AG04449 (cell line): ENCODE results near the gene MRPL2.

Experiments used
- CTCF ChIA-PET: fragments of 350-600 bp; formaldehyde crosslinking; extraction: SDS; loops from one replicate; lab custom pipeline; 2021; ENCODE audit warnings: antibody characterized with exemption; lab: Yijun Ruan, JAX
- POLR2A ChIA-PET: fragments of 400-600, 350-600 bp; formaldehyde crosslinking; extraction: SDS; loops from one replicate; lab custom pipeline; 2020; ENCODE audit warnings: antibody characterized with exemption, inconsistent platforms; lab: Yijun Ruan, JAX
- DNase-seq: peaks from one replicate; pipeline ENCODE4 v3.0.0-alpha.2; 2010; ENCODE audit warnings: low read depth, low spot score
- H3K4me3 ChIP-seq: 2 replicates; pipeline ENCODE4 v1.5.1; 2011; ENCODE audit warnings: low read depth, mild to moderate bottlenecking, control low read depth, low read length
- CTCF ChIP-seq: IDR thresholded peaks from one replicate; pipeline ENCODE4 v1.5.1; 2011; ENCODE audit warnings: mild to moderate bottlenecking, moderate library complexity, low read length, control low read depth, inconsistent platforms; ENCODE audit not compliant: insufficient read depth; ENCODE audit errors: missing control alignments

Gene MRPL2

DNA sequence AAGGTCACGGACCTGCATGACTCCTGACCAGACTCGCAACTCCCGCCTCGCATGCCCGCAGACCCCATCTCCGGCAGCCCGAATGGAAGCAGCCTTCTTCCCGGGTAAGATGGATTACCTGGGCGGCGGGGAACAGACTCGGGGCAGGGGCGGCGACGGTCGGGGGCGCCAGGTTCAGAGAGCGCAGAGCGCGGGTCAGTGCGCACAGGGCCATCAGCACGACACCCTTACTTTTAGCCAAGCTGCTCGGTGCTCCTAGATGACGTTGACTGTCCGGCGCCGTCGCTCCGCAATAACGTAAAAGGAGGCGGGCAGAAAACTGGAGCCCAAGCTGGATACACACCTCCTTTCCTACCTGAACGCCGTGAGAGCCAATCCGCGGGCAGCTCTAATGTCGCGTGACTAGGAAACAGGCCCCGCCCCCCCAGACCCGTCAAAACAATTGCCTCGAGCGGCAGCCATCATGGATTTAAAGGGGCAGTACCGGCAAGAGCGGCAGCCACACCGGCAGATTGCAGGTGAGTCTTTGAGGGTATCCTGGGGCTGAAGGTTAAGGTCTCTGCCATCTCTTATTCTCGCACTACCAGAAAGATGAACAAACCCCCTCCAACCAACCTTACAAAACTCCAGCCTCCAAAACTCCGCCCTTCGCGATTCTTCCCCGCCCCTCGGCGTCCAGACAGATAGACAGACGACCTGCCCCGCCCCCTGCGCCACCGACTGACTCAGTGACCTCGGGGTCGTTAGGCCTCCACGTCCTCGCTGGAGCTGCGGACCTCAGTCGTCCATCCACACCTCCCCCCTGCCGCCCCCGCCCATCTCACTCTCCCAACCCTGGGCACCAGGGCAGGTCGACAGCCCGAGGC is at the start of gene MRPL2, which contains the start of gene KLC4:
Gene MRPL2, minus strand, starts transcription at position 267 of the 866 bp plus-strand sequence. Its CDS starts 53 bp downstream, at position 214.
Gene KLC4, plus strand, starts transcription at position 464 of the 866 bp plus-strand sequence. CDS start 1,705 bp downstream, outside the sequence.
- TF ChIP-seq CTCF = no peak
- peak within 1 kb of the TSS; percentile 98 for H3K4me3 ChIP-seq
- peak; percentile 90 for DNase-seq
- POLR2A ChIA-PET = interaction anchor here (0.6 to 1.8 kb wide), 6 partner anchors 20 to 114 kb away, joined by 3 to 7 read pairs (median 3); partner anchors contain the start of gene KLHDC3
- CTCF ChIA-PET = interaction anchor here (1.4 to 5.1 kb wide), 4 partner anchors 11 to 85 kb away, joined by 4 to 39 read pairs (median 20); no protein-coding TSS in a partner anchor

- no peak for DNase-seq
- no peak for TF ChIP-seq CTCF
- POLR2A ChIA-PET = no interaction called here
- H3K4me3 ChIP-seq = no peak overlapping the region
- CTCF ChIA-PET = interaction anchor here (1.5 kb wide), 1 partner anchor 36 kb away, joined by 4 read pairs; no protein-coding TSS in a partner anchor
Measured at GRCh38 chr6:43107344-43108062, 48.3 kb upstream of the MRPL2 start.

- DNase-seq = no peak
- no peak for TF ChIP-seq CTCF
- no peak overlapping the region for H3K4me3 ChIP-seq
- POLR2A ChIA-PET = no interaction called here
- CTCF ChIA-PET = no interaction called here
Measured at GRCh38 chr6:43105538-43106222, 46.4 kb upstream of the MRPL2 start.

DNA sequence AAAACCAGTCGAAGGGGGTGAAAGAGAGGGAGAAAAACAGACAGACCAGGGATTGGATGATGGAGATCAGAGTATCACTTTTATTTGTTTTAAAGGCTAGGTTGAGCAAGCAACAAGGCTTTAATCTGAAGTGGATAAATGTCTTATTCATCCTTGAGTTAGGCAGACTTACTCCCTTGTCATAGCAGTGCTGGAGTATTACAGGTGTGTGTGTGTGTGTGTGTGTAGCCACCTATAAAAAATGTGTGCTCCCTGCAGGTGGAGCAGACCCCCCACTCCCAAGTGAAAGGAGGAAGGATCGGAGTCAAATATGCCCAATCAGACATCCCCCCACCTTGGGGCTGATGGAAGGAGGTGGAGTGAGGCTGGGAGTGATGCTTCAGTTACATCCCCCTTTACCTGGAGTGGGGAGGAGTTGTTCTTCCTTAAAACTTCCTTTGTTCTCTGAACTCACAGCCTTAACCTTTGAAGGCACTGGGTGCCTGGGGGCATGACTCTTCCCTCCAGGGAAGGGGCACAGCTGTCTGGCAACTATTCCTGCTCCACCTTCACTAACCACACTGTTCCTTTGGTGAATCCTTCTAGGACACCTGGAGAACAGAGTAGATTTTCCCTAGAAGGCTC is 44.1 kb upstream of the MRPL2 start:
- TF ChIP-seq CTCF = no peak
- ChIA-PET CTCF (no interaction called here), POLR2A (no interaction called here)
- no peak overlapping the region for H3K4me3 ChIP-seq
- no peak for DNase-seq

DNA sequence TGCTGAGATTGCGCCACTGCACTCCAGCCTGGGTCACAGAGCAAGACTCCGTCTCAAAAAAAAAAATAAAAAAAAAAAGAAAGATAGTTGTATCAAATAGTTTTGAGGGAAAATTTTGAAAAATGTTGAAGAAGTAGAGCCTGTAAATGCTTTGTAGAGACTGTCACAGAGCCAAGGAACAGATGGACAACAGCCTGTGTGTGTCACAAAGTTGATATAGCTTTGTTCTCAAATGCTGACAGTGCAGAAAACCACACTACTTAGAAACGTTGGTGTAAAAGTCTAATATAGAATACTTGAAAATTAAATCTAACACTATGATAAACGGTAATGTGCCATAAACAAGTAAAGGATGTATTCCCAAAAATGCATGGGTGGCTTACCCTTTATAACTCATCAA is 42.3 kb upstream of the MRPL2 start:
- no peak for TF ChIP-seq CTCF
- ChIA-PET POLR2A (no interaction called here), CTCF (no interaction called here)
- H3K4me3 ChIP-seq = no peak overlapping the region
- DNase-seq = no peak
